Measurements from ENCODE around the gene HS3ST6. TPM values are rescaled to one million over a fixed set of nuclear protein-coding genes. Genes with fewer than 3 reads are reported as not detected.
A peak's percentile ranks its signal among the peaks of the same experiment; 100 is the strongest.

Gene HS3ST6
- polyA plus RNA-seq (2013, experiment 1 of 2): not detected
- polyA plus RNA-seq (2013, experiment 2 of 2): not detected

- Histone ChIP-seq H3K23ac (ENCODE audit: low read length in 2 of 2) (no peak within 1 kb of the TSS), H3K9ac (ENCODE audit: low read length) (no peak within 1 kb of the TSS), H4K91ac (ENCODE audit: low read length) (no peak within 1 kb of the TSS), H3K36me3 (ENCODE audit: control insufficient read depth in 1 of 2, insufficient read depth in 2 of 2, low read depth in 1 of 2, low read length in 2 of 2) (no peaks in the 10 kb centered on the region), H2BK15ac (ENCODE audit: low read depth, poor library complexity, severe bottlenecking) (no peak within 1 kb of the TSS), H2BK12ac (ENCODE audit: low read length in 2 of 2) (no peak within 1 kb of the TSS), H4K8ac (ENCODE audit: low read length) (no peak within 1 kb of the TSS), H3K27me3 (ENCODE audit: control insufficient read depth in 1 of 2, insufficient read depth in 1 of 2, low read length in 2 of 2) (peaks cover 90 to 93% of the 10 kb centered on the region in 2 experiments), H3K18ac (ENCODE audit: low read depth in 1 of 2, low read length in 2 of 2) (no peak within 1 kb of the TSS), H2BK120ac (ENCODE audit: low read depth, low read length) (no peak within 1 kb of the TSS), H2BK5ac (ENCODE audit: low read depth, low read length, poor library complexity, severe bottlenecking) (no peak within 1 kb of the TSS), H3K79me1 (replicated peaks; ENCODE audit: low read length, poor library complexity, severe bottlenecking) (no peaks in the 10 kb centered on the region), H2AFZ (ENCODE audit: low read depth, low read length) (no peak within 1 kb of the TSS), H3K4me1 (ENCODE audit: control insufficient read depth, insufficient read depth, low read depth, low read length) (peaks cover 12% of the 10 kb centered on the region), H3K4me2 (ENCODE audit: low read length, poor library complexity, severe bottlenecking) (no peak within 1 kb of the TSS), H3K4me3 (ENCODE audit: insufficient read depth in 1 of 2, low read depth in 1 of 2, low read length in 2 of 2) (no peak within 1 kb of the TSS), H2AK5ac (ENCODE audit: low read length, severe bottlenecking) (no peak within 1 kb of the TSS), H3K4ac (ENCODE audit: low read depth in 1 of 2, low read length in 2 of 2) (no peak within 1 kb of the TSS), H3K27ac (ENCODE audit: low read length, poor library complexity, severe bottlenecking) (no peak within 1 kb of the TSS), H3K9me3 (ENCODE audit: control insufficient read depth, low read length) (no peaks in the 10 kb centered on the region), H3K14ac (ENCODE audit: low read length in 2 of 2) (no peak within 1 kb of the TSS)
- 12% methylated on average over 33 of the region's 71 CpGs for WGBS
- DNase-seq: no peak
These were observed at the start of gene HS3ST6 for GRCh38 chr16:1918351-1919326. Gene HS3ST6 (minus strand): TSS chr16:1918415. CDS start chr16:1918323, 92 bp downstream.

- no peak within 1 kb of the TSS for H2BK15ac ChIP-seq (ENCODE audit: low read depth, poor library complexity, severe bottlenecking)
- no peaks in the 10 kb centered on the region for H3K27me3 ChIP-seq (ENCODE audit: control insufficient read depth in 1 of 2, insufficient read depth in 1 of 2, low read length in 2 of 2)
- peak within 1 kb of the TSS in 1 of 2 experiments; percentile 12 for H2BK12ac ChIP-seq (ENCODE audit: low read length in 2 of 2)
- H4K8ac ChIP-seq (ENCODE audit: low read length): no peak within 1 kb of the TSS
- no peak within 1 kb of the TSS for H3K27ac ChIP-seq (ENCODE audit: low read length, poor library complexity, severe bottlenecking)
- peak within 1 kb of the TSS; percentile 92 for H3K4me2 ChIP-seq (ENCODE audit: low read length, poor library complexity, severe bottlenecking)
- H3K23ac ChIP-seq (ENCODE audit: low read length in 2 of 2): no peak within 1 kb of the TSS
- H2BK5ac ChIP-seq (ENCODE audit: low read depth, low read length, poor library complexity, severe bottlenecking): no peak within 1 kb of the TSS
- DNase-seq: no peak
- peak within 1 kb of the TSS; percentile 53 for H2AK5ac ChIP-seq (ENCODE audit: low read length, severe bottlenecking)
- H3K9ac ChIP-seq (ENCODE audit: low read length): peak within 1 kb of the TSS; percentile 97
- peaks cover 27% of the 10 kb centered on the region for H3K4me1 ChIP-seq (ENCODE audit: control insufficient read depth, insufficient read depth, low read depth, low read length)
- 98% methylated on average over 6 of the region's 6 CpGs for WGBS
- peak within 1 kb of the TSS in 1 of 2 experiments; percentile 91 for H3K4me3 ChIP-seq (ENCODE audit: insufficient read depth in 1 of 2, low read depth in 1 of 2, low read length in 2 of 2)
- peaks cover 26 to 28% of the 10 kb centered on the region in 2 experiments for H3K36me3 ChIP-seq (ENCODE audit: control insufficient read depth in 1 of 2, insufficient read depth in 2 of 2, low read depth in 1 of 2, low read length in 2 of 2)
- H2BK120ac ChIP-seq (ENCODE audit: low read depth, low read length): no peak within 1 kb of the TSS
- no peak within 1 kb of the TSS for H2AFZ ChIP-seq (ENCODE audit: low read depth, low read length)
- H3K9me3 ChIP-seq (ENCODE audit: control insufficient read depth, low read length): peaks cover 4% of the 10 kb centered on the region
- H4K91ac ChIP-seq (ENCODE audit: low read length): no peak within 1 kb of the TSS
- no peak within 1 kb of the TSS for H3K14ac ChIP-seq (ENCODE audit: low read length in 2 of 2)
- H3K18ac ChIP-seq (ENCODE audit: low read depth in 1 of 2, low read length in 2 of 2): no peak within 1 kb of the TSS
- peak within 1 kb of the TSS in 1 of 2 experiments; percentile 20 for H3K4ac ChIP-seq (ENCODE audit: low read depth in 1 of 2, low read length in 2 of 2)
- peaks cover 10% of the 10 kb centered on the region for H3K79me1 ChIP-seq (replicated peaks; ENCODE audit: low read length, poor library complexity, severe bottlenecking)
These were observed 48.2 kb upstream of the HS3ST6 start, which contains the start of gene RNF151 for GRCh38 chr16:1966460-1966859. Gene RNF151 (plus strand): TSS chr16:1966856. CDS start chr16:1966882, 26 bp downstream.

- H3K27ac ChIP-seq (ENCODE audit: low read length, poor library complexity, severe bottlenecking): peak overlapping the region; percentile 21
- H3K4me1 ChIP-seq (ENCODE audit: control insufficient read depth, insufficient read depth, low read depth, low read length): peaks cover 28% of the 10 kb centered on the region
- H3K79me1 ChIP-seq (replicated peaks; ENCODE audit: low read length, poor library complexity, severe bottlenecking): peaks cover 8% of the 10 kb centered on the region
- peak overlapping the region; percentile 57 for H2AK5ac ChIP-seq (ENCODE audit: low read length, severe bottlenecking)
- H2BK120ac ChIP-seq (ENCODE audit: low read depth, low read length): peak overlapping the region; percentile 77
- H3K9me3 ChIP-seq (ENCODE audit: control insufficient read depth, low read length): peaks cover 4% of the 10 kb centered on the region
- peak overlapping the region; percentile 88 to 91 for H3K4me3 ChIP-seq (ENCODE audit: insufficient read depth in 1 of 2, low read depth in 1 of 2, low read length in 2 of 2)
- peak overlapping the region; percentile 92 for H3K4me2 ChIP-seq (ENCODE audit: low read length, poor library complexity, severe bottlenecking)
- H4K91ac ChIP-seq (ENCODE audit: low read length): peak overlapping the region; percentile 74
- H2BK5ac ChIP-seq (ENCODE audit: low read depth, low read length, poor library complexity, severe bottlenecking): peak overlapping the region; percentile 9
- H4K8ac ChIP-seq (ENCODE audit: low read length): peak overlapping the region; percentile 81
- H3K23ac ChIP-seq (ENCODE audit: low read length in 2 of 2): peak overlapping the region in 1 of 2 experiments; percentile 81
- peak overlapping the region; percentile 86 to 93 for H3K4ac ChIP-seq (ENCODE audit: low read depth in 1 of 2, low read length in 2 of 2)
- peak overlapping the region; percentile 79 to 93 for H3K18ac ChIP-seq (ENCODE audit: low read depth in 1 of 2, low read length in 2 of 2)
- peak overlapping the region; percentile 97 for H3K9ac ChIP-seq (ENCODE audit: low read length)
- H2AFZ ChIP-seq (ENCODE audit: low read depth, low read length): peak overlapping the region; percentile 72
- WGBS: 28% methylated on average over 23 of the region's 24 CpGs
- H3K36me3 ChIP-seq (ENCODE audit: control insufficient read depth in 1 of 2, insufficient read depth in 2 of 2, low read depth in 1 of 2, low read length in 2 of 2): peaks cover 33 to 34% of the 10 kb centered on the region in 2 experiments
- no peak for DNase-seq
- peak overlapping the region in 1 of 2 experiments; percentile 26 for H3K14ac ChIP-seq (ENCODE audit: low read length in 2 of 2)
- peak overlapping the region; percentile 55 for H2BK15ac ChIP-seq (ENCODE audit: low read depth, poor library complexity, severe bottlenecking)
- H2BK12ac ChIP-seq (ENCODE audit: low read length in 2 of 2): peak overlapping the region in 1 of 2 experiments; percentile 12
- H3K27me3 ChIP-seq (ENCODE audit: control insufficient read depth in 1 of 2, insufficient read depth in 1 of 2, low read length in 2 of 2): no peaks in the 10 kb centered on the region
These were observed 47.3 kb upstream of the HS3ST6 start for GRCh38 chr16:1965396-1966001.
